HG03175 (cell line): ENCODE data around the gene SUGCT.

ENCODE experiments used
- ATAC-seq: cut with Tn5 transposase; IDR thresholded peaks from one replicate; pipeline ENCODE4 v1.9.1; 2021; ENCODE audit warnings: mild to moderate bottlenecking, moderate library complexity; ENCODE audit not compliant: unreplicated experiment

Gene SUGCT

GRCh38 chr7:40506158-40506557, 371.4 kb downstream of the SUGCT start:
- ATAC-seq = no peak

GRCh38 chr7:40507166-40507565, 372.4 kb downstream of the SUGCT start:
- ATAC-seq = no peak

GRCh38 chr7:40509287-40509996, 374.6 kb downstream of the SUGCT start:
- ATAC-seq = no peak

- no peak for ATAC-seq
Observed at GRCh38 chr7:40516376-40516775, 381.6 kb downstream of the SUGCT start.

- ATAC-seq = no peak
Observed at GRCh38 chr7:40519009-40519408, 384.2 kb downstream of the SUGCT start.

GRCh38 chr7:40520986-40521738, 386.4 kb downstream of the SUGCT start:
- ATAC-seq = no peak

GRCh38 chr7:40525764-40526163, 391.0 kb downstream of the SUGCT start:
- ATAC-seq = no peak

GRCh38 chr7:40526951-40527715, 392.3 kb downstream of the SUGCT start:
- ATAC-seq = no peak

GRCh38 chr7:40527723-40528122, 392.9 kb downstream of the SUGCT start:
- ATAC-seq = no peak

- ATAC-seq = no peak
Observed at GRCh38 chr7:40530292-40530691, 395.5 kb downstream of the SUGCT start.

GRCh38 chr7:40531956-40532355, 397.2 kb downstream of the SUGCT start:
- ATAC-seq = no peak

- ATAC-seq = no peak
Observed at GRCh38 chr7:40535678-40536077, 400.9 kb downstream of the SUGCT start.

GRCh38 chr7:40536421-40536820, 401.6 kb downstream of the SUGCT start:
- ATAC-seq = no peak

- no peak for ATAC-seq
Observed at GRCh38 chr7:40538281-40538680, 403.5 kb downstream of the SUGCT start.

- ATAC-seq = no peak
Observed at GRCh38 chr7:40541336-40541735, 406.5 kb downstream of the SUGCT start.

GRCh38 chr7:40542982-40543741, 408.4 kb downstream of the SUGCT start:
- ATAC-seq = no peak

GRCh38 chr7:40544221-40544723, 409.5 kb downstream of the SUGCT start:
- ATAC-seq = no peak

GRCh38 chr7:40544871-40545303, 410.1 kb downstream of the SUGCT start:
- no peak for ATAC-seq

- ATAC-seq = no peak
Observed at GRCh38 chr7:40545739-40546138, 410.9 kb downstream of the SUGCT start.

- ATAC-seq = no peak
Observed at GRCh38 chr7:40546616-40547501, 412.1 kb downstream of the SUGCT start.
